Thoracic aorta (tissue), 2 donors: ENCODE data around the gene ZBTB38. TPM values are rescaled to one million over a fixed set of nuclear protein-coding genes. Genes with fewer than 3 reads are reported as not detected.
A peak's percentile ranks its signal among the peaks of the same experiment; 100 is the strongest.

Experiments used
- ATAC-seq: fragments of 150-250 bp; one replicate; pipeline ENCODE4 v1.8.0; 2017; ENCODE audit warnings: low read depth; ENCODE audit not compliant: insufficient number of reproducible peaks, low FRiP score
- DNase-seq: peaks from one replicate; pipeline ENCODE4 v3.0.0-alpha.2; 2020; ENCODE audit warnings: low spot score
- H3K27ac ChIP-seq, 2 donors: fragments of 200-600 bp; sonication (generic); 1 replicate in 1 of 2; 2 replicates in 1 of 2; pipeline ENCODE4 v1.5.1; 2016; ENCODE audit warnings: mild to moderate bottlenecking in 2 of 2, moderate library complexity in 2 of 2
- H3K27me3 ChIP-seq: fragments of 200-600 bp; sonication (generic); replicated peaks from 2 replicates; pipeline ENCODE4 v1.6.0; 2016; ENCODE audit warnings: mild to moderate bottlenecking; ENCODE audit not compliant: insufficient read depth
- H3K36me3 ChIP-seq: fragments of 200-600 bp; sonication (generic); one replicate; pipeline ENCODE4 v1.5.1; 2016
- H3K4me1 ChIP-seq, 2 donors: fragments of 200-600 bp; sonication (generic); 1 replicate in 1 of 2; 2 replicates in 1 of 2; pipeline versions ENCODE4 v1.5.1 to v1.6.0; 2016; ENCODE audit warnings: low read depth in 2 of 2, mild to moderate bottlenecking in 1 of 2; ENCODE audit not compliant: control insufficient read depth in 1 of 2
- H3K4me3 ChIP-seq: fragments of 200-600 bp; sonication (generic); 2 replicates; pipeline ENCODE4 v1.5.1; 2016; ENCODE audit warnings: mild to moderate bottlenecking
- H3K9me3 ChIP-seq: fragments of 200-600 bp; sonication (generic); 2 replicates; pipeline ENCODE4 v1.5.1; 2016
- total RNA-seq, 2 donors: library from RNA; depleted of rRNA; stranded (reverse); fragments of >200 nt; gene quantifications; one replicate each; pipeline versions ENCODE4 v1.1.0 to v1.2.3, GENCODE V29; 2016
- TF ChIP-seq, protein P1 (sequence below): fragments of 200-600 bp; sonication (generic); IDR thresholded peaks from one replicate; pipeline ENCODE4 v1.5.1; 2019; ENCODE audit warnings: antibody characterized with exemption

ZBTB38 gene
- total RNA-seq, 2 donors from 2014 or later = 169 to 215 TPM

DNA sequence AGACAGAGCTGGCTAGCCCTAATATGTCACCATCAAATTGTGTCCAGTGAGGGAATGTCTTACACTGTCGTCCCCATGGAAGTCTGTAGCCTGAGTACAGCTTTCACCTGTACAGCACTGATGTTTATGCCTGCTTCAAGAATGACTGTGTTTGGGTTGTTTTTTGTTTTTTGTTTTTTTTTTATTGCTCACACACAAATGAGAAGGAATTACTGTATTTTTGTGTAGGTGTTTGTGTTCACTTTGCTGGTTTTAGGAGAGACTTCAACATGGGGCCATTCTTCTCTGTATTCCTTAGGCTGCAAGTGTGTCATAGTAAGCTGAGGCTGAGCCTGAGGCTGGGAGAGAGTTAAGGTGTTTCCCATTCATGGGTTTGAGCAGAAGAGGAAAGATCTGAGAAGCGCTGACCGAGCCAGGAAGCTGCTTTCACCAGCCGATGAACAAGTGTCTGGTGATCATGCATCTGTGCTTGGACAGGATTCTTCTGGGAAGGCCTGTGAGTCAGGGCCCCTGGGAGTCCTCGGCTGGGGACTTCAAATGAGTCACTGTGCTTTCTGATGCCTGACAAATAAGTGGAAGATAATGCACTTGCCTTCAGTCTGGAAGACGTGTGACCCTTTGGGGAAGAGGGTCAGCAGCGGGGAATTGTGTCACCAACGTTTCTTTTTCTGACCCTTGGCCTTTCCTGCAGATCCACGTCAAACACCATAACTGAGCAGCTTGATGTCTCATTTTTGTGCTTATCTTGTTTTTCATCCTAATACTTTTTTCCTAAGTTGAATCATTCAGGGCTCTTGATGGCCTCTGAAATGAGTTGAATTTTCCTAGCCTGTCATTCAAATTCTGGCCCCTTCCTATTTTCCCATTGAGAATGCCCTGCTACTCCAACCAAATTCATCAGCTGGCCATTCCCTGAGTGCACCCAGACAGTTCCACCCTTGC is 36.7 kb upstream of the ZBTB38 start:
- ATAC-seq (peak; percentile 50), DNase-seq (peak; percentile 33)
- peaks cover 0 to 6% of the 10 kb centered on the region in 2 donors for H3K4me1 ChIP-seq
- H3K4me3 ChIP-seq = no peak overlapping the region
- no peaks in the 10 kb centered on the region for H3K27me3 ChIP-seq
- TF ChIP-seq, protein P1, sequence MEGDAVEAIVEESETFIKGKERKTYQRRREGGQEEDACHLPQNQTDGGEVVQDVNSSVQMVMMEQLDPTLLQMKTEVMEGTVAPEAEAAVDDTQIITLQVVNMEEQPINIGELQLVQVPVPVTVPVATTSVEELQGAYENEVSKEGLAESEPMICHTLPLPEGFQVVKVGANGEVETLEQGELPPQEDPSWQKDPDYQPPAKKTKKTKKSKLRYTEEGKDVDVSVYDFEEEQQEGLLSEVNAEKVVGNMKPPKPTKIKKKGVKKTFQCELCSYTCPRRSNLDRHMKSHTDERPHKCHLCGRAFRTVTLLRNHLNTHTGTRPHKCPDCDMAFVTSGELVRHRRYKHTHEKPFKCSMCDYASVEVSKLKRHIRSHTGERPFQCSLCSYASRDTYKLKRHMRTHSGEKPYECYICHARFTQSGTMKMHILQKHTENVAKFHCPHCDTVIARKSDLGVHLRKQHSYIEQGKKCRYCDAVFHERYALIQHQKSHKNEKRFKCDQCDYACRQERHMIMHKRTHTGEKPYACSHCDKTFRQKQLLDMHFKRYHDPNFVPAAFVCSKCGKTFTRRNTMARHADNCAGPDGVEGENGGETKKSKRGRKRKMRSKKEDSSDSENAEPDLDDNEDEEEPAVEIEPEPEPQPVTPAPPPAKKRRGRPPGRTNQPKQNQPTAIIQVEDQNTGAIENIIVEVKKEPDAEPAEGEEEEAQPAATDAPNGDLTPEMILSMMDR = no peak
- no peaks in the 10 kb centered on the region for H3K36me3 ChIP-seq
- peak overlapping the region in 1 of 2 donors; percentile 31 for H3K27ac ChIP-seq
- no peaks in the 10 kb centered on the region for H3K9me3 ChIP-seq

DNA sequence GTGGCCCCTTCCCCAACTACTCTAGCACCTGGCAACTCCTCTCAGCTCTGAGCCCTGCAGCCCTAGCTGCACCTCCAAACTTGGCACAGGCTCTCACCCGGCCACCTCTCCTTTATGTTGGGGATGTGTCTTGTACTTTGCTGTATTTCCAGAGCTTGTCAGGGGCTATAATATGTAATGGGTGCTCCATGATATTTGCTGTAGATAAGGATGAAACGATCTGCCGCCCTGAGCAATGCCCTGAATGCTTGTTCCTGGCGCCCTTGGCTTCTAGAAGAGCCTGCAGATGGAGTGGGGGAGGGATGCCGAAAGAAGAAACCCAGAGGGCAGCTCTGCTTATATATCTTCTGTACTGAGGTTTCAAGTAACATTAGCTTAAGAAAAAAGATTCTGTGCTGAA is 35.9 kb upstream of the ZBTB38 start:
- TF ChIP-seq, protein P1 = no peak
- no peaks in the 10 kb centered on the region for H3K27me3 ChIP-seq
- DNase-seq = no peak
- no peaks in the 10 kb centered on the region for H3K9me3 ChIP-seq
- no peak overlapping the region for H3K4me3 ChIP-seq
- no peak for ATAC-seq
- peak overlapping the region in 1 of 2 donors; percentile 31 for H3K27ac ChIP-seq
- H3K4me1 ChIP-seq = peaks cover 0 to 6% of the 10 kb centered on the region in 2 donors
- H3K36me3 ChIP-seq = no peaks in the 10 kb centered on the region

DNA sequence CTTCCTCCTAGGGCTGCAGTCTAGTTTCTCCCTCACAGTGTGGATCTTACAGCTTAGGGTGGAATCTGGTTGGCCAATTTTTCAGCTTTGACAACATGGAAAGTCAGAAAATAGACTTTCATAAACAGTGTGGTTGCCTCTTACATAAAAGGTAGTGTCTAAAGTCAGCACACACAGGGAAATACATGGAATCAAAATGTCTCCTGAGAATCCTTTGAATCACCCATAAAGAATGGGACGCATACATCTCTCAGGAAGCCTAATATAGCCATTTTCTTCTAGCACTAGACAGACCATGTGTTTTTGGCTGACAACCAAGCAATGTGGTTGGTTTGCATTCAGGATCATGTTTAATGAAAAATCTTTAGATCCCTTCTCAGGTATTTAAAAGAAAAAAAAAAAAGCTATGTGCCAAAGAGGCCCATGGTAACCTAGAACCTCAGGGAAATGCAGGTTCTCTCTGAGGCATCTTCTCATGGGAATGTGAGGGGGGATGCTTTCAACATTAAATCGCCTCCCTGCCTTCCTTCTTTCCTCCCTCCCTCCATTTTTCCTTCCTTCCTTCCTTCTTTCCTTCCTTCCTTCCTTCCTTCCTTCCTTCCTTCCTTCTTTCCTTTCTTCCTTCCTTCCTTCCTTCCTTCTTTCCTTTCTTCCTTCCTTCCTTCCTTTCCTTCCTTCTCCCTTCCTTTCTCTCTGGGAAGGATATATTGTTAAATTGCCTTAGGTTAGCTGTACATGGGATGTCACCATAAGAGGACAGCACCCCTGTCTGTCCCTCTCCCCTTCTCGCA is 34.3 kb upstream of the ZBTB38 start:
- no peak for DNase-seq
- no peaks in the 10 kb centered on the region for H3K9me3 ChIP-seq
- H3K27ac ChIP-seq = no peak overlapping the region
- TF ChIP-seq, protein P1 = no peak
- no peak for ATAC-seq
- no peaks in the 10 kb centered on the region for H3K36me3 ChIP-seq
- H3K27me3 ChIP-seq = no peaks in the 10 kb centered on the region
- no peak overlapping the region for H3K4me3 ChIP-seq
- peaks cover 0 to 6% of the 10 kb centered on the region in 2 donors for H3K4me1 ChIP-seq

DNA sequence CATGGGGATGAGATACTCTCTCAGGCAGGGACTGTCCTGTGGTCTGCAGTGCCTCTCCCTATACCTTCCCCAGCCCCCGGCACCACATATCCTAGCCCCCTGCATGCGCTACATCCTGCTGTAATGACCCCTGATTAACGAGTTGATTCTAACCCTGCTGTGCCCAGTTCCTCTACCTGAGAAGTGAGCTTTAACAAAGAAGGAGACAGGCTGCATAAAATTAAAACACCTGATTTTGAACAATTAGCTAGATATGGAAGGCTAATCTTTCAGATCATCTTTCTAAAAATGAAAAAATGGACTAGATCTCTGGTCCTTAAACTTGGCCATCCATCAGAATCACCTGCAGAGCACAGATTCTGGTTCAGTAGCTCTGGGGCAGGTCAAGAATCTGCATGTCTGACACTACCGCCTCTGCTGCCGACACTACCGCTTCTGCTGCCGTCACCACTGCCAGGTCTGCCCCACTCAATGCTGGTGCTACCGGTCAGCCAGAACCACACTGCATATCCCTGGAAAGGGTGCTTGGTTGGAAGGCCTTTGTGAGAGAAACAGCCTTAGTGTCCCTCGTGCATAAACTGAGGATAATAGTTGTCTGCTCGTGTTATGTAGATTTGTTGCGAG is 33.6 kb upstream of the ZBTB38 start:
- ATAC-seq (no peak), DNase-seq (no peak)
- no peak overlapping the region for H3K4me3 ChIP-seq
- TF ChIP-seq, protein P1 = no peak
- H3K9me3 ChIP-seq = no peaks in the 10 kb centered on the region
- H3K36me3 ChIP-seq = no peaks in the 10 kb centered on the region
- H3K27ac ChIP-seq = no peak overlapping the region
- H3K4me1 ChIP-seq = peaks cover 0 to 6% of the 10 kb centered on the region in 2 donors
- H3K27me3 ChIP-seq = no peaks in the 10 kb centered on the region
